Measurements from ENCODE around the gene MPPED1.

DNA sequence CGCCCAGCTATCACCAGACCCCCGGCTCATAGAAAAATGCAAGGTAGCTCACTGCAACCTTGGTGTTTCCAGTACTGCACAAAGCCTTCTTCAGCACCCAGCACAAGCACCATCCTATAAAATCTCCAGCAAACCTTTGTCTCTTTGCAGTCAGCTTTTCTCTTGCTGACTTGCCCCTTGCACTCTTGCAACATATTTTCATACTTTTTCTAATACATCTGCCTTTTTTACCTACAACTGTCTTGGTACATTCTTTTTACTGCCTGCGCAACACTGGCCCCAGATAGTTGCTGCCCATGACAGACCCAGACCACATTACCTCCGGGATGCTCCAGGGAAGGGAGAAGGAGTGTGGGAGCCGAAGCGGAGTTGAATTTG is 142.4 kb downstream of the MPPED1 start:
- TF ChIP-seq, protein P1, sequence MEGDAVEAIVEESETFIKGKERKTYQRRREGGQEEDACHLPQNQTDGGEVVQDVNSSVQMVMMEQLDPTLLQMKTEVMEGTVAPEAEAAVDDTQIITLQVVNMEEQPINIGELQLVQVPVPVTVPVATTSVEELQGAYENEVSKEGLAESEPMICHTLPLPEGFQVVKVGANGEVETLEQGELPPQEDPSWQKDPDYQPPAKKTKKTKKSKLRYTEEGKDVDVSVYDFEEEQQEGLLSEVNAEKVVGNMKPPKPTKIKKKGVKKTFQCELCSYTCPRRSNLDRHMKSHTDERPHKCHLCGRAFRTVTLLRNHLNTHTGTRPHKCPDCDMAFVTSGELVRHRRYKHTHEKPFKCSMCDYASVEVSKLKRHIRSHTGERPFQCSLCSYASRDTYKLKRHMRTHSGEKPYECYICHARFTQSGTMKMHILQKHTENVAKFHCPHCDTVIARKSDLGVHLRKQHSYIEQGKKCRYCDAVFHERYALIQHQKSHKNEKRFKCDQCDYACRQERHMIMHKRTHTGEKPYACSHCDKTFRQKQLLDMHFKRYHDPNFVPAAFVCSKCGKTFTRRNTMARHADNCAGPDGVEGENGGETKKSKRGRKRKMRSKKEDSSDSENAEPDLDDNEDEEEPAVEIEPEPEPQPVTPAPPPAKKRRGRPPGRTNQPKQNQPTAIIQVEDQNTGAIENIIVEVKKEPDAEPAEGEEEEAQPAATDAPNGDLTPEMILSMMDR (conservative IDR thresholded peaks at IDR 0.05): no peak
- TF ChIP-seq ZFX (IDR thresholded peaks at IDR 0.05): no peak

Data from C4-2B (cell line).